Raji (cell line): ENCODE data around the gene CKMT2.

Experiments
- POLR2A ChIP-seq: IDR thresholded peaks from 2 replicates; pipeline ENCODE4 v1.6.1; 2011; ENCODE audit warnings: low read depth, low read length, control low read depth; ENCODE audit not compliant: insufficient read depth

Gene CKMT2

GRCh38 chr5:81208904-81209303 is 24.2 kb upstream of the CKMT2 start:
- TF ChIP-seq POLR2A = no peak

GRCh38 chr5:81209386-81209785 is 23.7 kb upstream of the CKMT2 start:
- no peak for TF ChIP-seq POLR2A

GRCh38 chr5:81209869-81210493 is 23.1 kb upstream of the CKMT2 start:
- TF ChIP-seq POLR2A = no peak

GRCh38 chr5:81212211-81212751 is 20.8 kb upstream of the CKMT2 start:
- no peak for TF ChIP-seq POLR2A

GRCh38 chr5:81213070-81213469 is 20.1 kb upstream of the CKMT2 start:
- TF ChIP-seq POLR2A = no peak

GRCh38 chr5:81214848-81215247 is 18.3 kb upstream of the CKMT2 start:
- TF ChIP-seq POLR2A = no peak

- no peak for TF ChIP-seq POLR2A
These were observed 17.0 kb upstream of the CKMT2 start for GRCh38 chr5:81216152-81216551.

- TF ChIP-seq POLR2A = no peak
These were observed 13.7 kb upstream of the CKMT2 start for GRCh38 chr5:81219389-81219788.

- TF ChIP-seq POLR2A = no peak
These were observed 10.8 kb upstream of the CKMT2 start for GRCh38 chr5:81222285-81222684.

- no peak for TF ChIP-seq POLR2A
These were observed 7.7 kb upstream of the CKMT2 start for GRCh38 chr5:81225463-81225862.

GRCh38 chr5:81226286-81226685 is 6.8 kb upstream of the CKMT2 start:
- TF ChIP-seq POLR2A = no peak

- no peak for TF ChIP-seq POLR2A
These were observed 6.2 kb upstream of the CKMT2 start for GRCh38 chr5:81226949-81227348.

GRCh38 chr5:81228084-81228483 is 5.0 kb upstream of the CKMT2 start:
- no peak for TF ChIP-seq POLR2A

GRCh38 chr5:81230416-81230815 is 2.7 kb upstream of the CKMT2 start:
- TF ChIP-seq POLR2A = no peak

GRCh38 chr5:81232464-81233079 is 550 bp upstream of the CKMT2 start:
- no peak for TF ChIP-seq POLR2A

GRCh38 chr5:81234299-81234698 is 1.2 kb downstream of the CKMT2 start:
- TF ChIP-seq POLR2A = no peak

GRCh38 chr5:81234801-81235200 is 1.7 kb downstream of the CKMT2 start:
- TF ChIP-seq POLR2A = no peak
